ENCODE measurements around the gene MSRB3. TPM values are rescaled to one million over a fixed set of nuclear protein-coding genes. Genes with fewer than 3 reads are reported as not detected.
"Not testable (repeated sequence)": the region's sequence is repeated elsewhere in the genome, so short reads cannot be mapped to it uniquely, and the experiment has no call there.

The MSRB3 gene
- total RNA-seq, 4 donors from 2014 or later = 21.7 to 56.9 (median 26.4) TPM

DNA sequence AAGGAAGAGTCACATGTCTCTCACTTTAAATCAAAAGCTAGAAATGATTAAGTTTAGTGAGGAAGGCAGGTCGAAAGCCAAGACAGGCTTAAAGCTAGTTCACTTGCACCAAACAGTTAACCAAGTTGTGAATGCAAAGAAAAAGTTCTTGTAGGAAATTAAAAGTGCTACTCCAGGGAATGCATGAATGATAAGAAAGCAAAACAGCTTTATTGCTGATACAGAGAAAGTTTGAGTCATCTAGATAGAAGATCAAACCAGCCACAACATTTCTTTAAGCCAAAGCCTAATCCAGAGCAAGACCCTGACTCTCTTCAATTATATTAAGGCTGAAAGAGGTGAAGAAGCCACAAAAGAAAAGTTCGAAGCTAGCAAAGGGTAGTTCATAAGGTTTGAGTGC, 193.6 kb downstream of the MSRB3 start:
- Histone ChIP-seq H3K4me1 (no peaks in the 10 kb centered on the region), H3K9me3 (no peaks in the 10 kb centered on the region), H3K4me3 (no peak overlapping the region), H3K36me3 (no peaks in the 10 kb centered on the region), H3K27me3 (no peaks in the 10 kb centered on the region), H3K27ac (no peak overlapping the region)
- 50 to 68% methylated on average over 2 of the region's 2 CpGs for WGBS, 2 donors (ENCODE audit: low coverage in 1 of 2)
- DNase-seq = no peak
- in situ Hi-C loops (cut with MboI; ENCODE audit: low pct_ligation_motif_present in 1 of 4, low pct_unique_long_range_greater_than_20kb in 1 of 4, low sequenced_read_pairs in 3 of 4) = no loop called here
- no peak for TF ChIP-seq EP300 (IDR thresholded peaks at IDR 0.05; ENCODE audit: low read depth)
- no peak for TF ChIP-seq POLR2AphosphoS5 (IDR thresholded peaks at IDR 0.05)
- TF ChIP-seq, protein P1, sequence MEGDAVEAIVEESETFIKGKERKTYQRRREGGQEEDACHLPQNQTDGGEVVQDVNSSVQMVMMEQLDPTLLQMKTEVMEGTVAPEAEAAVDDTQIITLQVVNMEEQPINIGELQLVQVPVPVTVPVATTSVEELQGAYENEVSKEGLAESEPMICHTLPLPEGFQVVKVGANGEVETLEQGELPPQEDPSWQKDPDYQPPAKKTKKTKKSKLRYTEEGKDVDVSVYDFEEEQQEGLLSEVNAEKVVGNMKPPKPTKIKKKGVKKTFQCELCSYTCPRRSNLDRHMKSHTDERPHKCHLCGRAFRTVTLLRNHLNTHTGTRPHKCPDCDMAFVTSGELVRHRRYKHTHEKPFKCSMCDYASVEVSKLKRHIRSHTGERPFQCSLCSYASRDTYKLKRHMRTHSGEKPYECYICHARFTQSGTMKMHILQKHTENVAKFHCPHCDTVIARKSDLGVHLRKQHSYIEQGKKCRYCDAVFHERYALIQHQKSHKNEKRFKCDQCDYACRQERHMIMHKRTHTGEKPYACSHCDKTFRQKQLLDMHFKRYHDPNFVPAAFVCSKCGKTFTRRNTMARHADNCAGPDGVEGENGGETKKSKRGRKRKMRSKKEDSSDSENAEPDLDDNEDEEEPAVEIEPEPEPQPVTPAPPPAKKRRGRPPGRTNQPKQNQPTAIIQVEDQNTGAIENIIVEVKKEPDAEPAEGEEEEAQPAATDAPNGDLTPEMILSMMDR (IDR thresholded peaks at IDR 0.05) = no peak
- TF ChIP-seq POLR2A (IDR thresholded peaks at IDR 0.05) = no peak
- intact Hi-C loops (cut with DNase I; ENCODE audit: low total_unique reads) = no loop called here

DNA sequence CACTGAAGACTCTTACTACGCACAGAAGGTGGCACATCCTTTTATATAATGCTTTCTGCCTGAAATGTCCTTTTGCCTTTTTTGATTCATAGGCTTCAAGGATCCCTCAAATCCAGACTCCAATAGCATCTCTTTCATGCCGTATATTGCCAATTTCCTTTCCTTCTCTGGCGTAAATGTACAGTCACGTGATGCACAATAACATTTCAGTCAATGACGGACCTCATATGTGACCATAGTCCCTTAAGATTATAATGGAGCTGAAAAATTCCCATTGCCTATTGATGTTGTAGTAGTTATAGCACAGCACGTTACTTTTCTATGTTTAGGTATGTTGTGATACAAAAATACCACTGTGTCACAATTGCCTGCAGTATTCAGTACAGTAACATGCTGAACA, 196.3 kb downstream of the MSRB3 start:
- H3K36me3 ChIP-seq = no peaks in the 10 kb centered on the region
- intact Hi-C loops (cut with DNase I; ENCODE audit: low total_unique reads) = no loop called here
- H3K4me1 ChIP-seq = no peaks in the 10 kb centered on the region
- no peak for TF ChIP-seq POLR2A (IDR thresholded peaks at IDR 0.05)
- TF ChIP-seq POLR2AphosphoS5 (IDR thresholded peaks at IDR 0.05) = no peak
- TF ChIP-seq, protein P1 (IDR thresholded peaks at IDR 0.05) = no peak
- no peak for TF ChIP-seq EP300 (IDR thresholded peaks at IDR 0.05; ENCODE audit: low read depth)
- no peak overlapping the region for H3K4me3 ChIP-seq
- 88 to 92% methylated on average over 6 of the region's 6 CpGs for WGBS, 2 donors (ENCODE audit: low coverage in 1 of 2)
- H3K27me3 ChIP-seq = no peaks in the 10 kb centered on the region
- no peak for DNase-seq
- H3K9me3 ChIP-seq = no peaks in the 10 kb centered on the region
- no peak overlapping the region for H3K27ac ChIP-seq
- in situ Hi-C loops (cut with MboI; ENCODE audit: low pct_ligation_motif_present in 1 of 4, low pct_unique_long_range_greater_than_20kb in 1 of 4, low sequenced_read_pairs in 3 of 4) = no loop called here

GRCh38 chr12:65477721-65478120, 199.2 kb downstream of the MSRB3 start:
- Histone ChIP-seq H3K9me3 (no peaks in the 10 kb centered on the region), H3K27ac (no peak overlapping the region), H3K27me3 (no peaks in the 10 kb centered on the region), H3K4me3 (no peak overlapping the region), H3K36me3 (no peaks in the 10 kb centered on the region), H3K4me1 (no peaks in the 10 kb centered on the region)
- DNase-seq = no peak
- in situ Hi-C loops (cut with MboI; ENCODE audit: low pct_ligation_motif_present in 1 of 4, low pct_unique_long_range_greater_than_20kb in 1 of 4, low sequenced_read_pairs in 3 of 4) (no loop called here), intact Hi-C loops (cut with DNase I; ENCODE audit: low total_unique reads) (no loop called here)
- TF ChIP-seq, protein P1 (IDR thresholded peaks at IDR 0.05) = no peak
- TF ChIP-seq EP300 (IDR thresholded peaks at IDR 0.05; ENCODE audit: low read depth) = no peak
- no peak for TF ChIP-seq POLR2A (IDR thresholded peaks at IDR 0.05)
- no peak for TF ChIP-seq POLR2AphosphoS5 (IDR thresholded peaks at IDR 0.05)

DNA sequence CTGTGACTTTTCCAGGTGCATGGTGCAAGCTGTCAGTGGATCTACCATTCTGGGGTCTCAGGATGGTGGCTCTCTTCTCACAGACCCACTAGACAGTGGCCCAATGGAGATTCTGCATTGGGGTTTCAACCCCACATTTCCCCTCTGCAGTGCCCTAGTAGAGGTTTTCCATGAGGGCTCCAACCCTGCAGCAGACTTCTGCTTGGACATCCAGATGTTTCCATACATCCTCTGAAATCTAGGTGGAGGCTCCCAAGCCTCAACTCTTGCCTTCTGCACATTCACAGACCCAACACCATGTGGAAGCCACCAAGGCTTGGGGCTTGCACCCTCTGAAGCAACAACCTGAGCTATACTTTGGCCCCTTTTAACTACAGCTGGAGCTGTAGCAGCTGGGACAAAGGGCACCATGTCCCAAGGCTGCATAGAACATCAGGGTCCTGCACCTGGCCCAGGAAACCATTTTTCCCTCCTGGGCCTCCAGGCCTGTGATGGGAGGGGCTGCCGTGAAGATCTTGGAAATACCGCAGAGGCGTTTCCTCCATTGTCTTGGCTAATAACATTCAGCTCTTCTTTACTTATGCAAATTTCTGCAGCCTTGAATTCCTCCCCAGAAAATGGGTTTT, 205.5 kb downstream of the MSRB3 start:
- intact Hi-C loops (cut with DNase I; ENCODE audit: low total_unique reads); H3K36me3 ChIP-seq; in situ Hi-C loops (cut with MboI; ENCODE audit: low pct_ligation_motif_present in 1 of 4, low pct_unique_long_range_greater_than_20kb in 1 of 4, low sequenced_read_pairs in 3 of 4); DNase-seq; H3K27ac ChIP-seq; H3K4me1 ChIP-seq; H3K27me3 ChIP-seq; H3K4me3 ChIP-seq: not testable (repeated sequence)
- H3K9me3 ChIP-seq = peaks cover 11 to 12% of the 10 kb centered on the region in 2 donors
- WGBS, 2 donors (ENCODE audit: low coverage in 1 of 2) = 96% methylated on average over 3 of the region's 3 CpGs; no CpG with 5 or more reads in 1 of the 2 donors

DNA sequence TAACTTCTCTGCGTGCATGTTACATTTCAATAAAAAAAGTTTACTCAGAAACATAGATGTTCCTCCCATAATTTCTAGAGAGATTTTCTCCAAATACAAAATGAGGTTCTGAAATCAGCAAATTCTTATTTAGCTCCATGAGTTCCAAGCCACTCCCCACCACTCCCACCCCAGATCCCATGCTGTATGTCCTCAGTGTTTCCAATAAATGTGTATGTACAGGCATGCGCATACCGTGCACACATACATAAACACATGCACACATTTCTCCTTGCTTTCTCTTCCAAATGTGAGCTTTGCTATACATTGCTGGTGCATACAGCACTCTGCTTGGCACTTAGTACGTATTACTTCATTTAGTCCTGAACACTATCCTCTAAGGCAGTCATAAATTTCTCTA, 209.7 kb downstream of the MSRB3 start:
- TF ChIP-seq, protein P1 (IDR thresholded peaks at IDR 0.05) = no peak
- TF ChIP-seq POLR2A (IDR thresholded peaks at IDR 0.05) (no peak), POLR2AphosphoS5 (IDR thresholded peaks at IDR 0.05) (no peak), EP300 (IDR thresholded peaks at IDR 0.05; ENCODE audit: low read depth) (no peak)
- Histone ChIP-seq H3K4me1 (no peaks in the 10 kb centered on the region), H3K27me3 (no peaks in the 10 kb centered on the region), H3K4me3 (no peak overlapping the region), H3K27ac (no peak overlapping the region), H3K36me3 (no peaks in the 10 kb centered on the region), H3K9me3 (peaks cover 11 to 12% of the 10 kb centered on the region in 2 donors)
- in situ Hi-C loops (cut with MboI; ENCODE audit: low pct_ligation_motif_present in 1 of 4, low pct_unique_long_range_greater_than_20kb in 1 of 4, low sequenced_read_pairs in 3 of 4) = no loop called here
- WGBS, 2 donors (ENCODE audit: low coverage in 1 of 2) = 85 to 87% methylated on average over 3 to 4 of the region's 4 CpGs
- no peak for DNase-seq
- intact Hi-C loops (cut with DNase I; ENCODE audit: low total_unique reads) = no loop called here
